OCI-LY1 (cell line): ENCODE data around the gene ENOSF1.

Source experiments
- H2AFZ ChIP-seq: fragments of 200-600 bp; sonication (generic), shearing (Covaris generic); 2 replicates; pipeline ENCODE4 v1.6.0; 2014; ENCODE audit warnings: antibody characterized with exemption, mild to moderate bottlenecking, low read length
- H3F3A ChIP-seq: fragments of 200-600 bp; sonication (generic), shearing (Covaris generic); 2 replicates; pipeline ENCODE4 v1.6.0; 2014; ENCODE audit warnings: mild to moderate bottlenecking, antibody characterized with exemption, low read length, moderate library complexity; ENCODE audit not compliant: insufficient read depth
- H3K27ac ChIP-seq: fragments of 200-600 bp; sonication (generic); 2 replicates; pipeline ENCODE4 v1.5.1; 2014; ENCODE audit warnings: low read length, mixed run types, mild to moderate bottlenecking, low read depth; ENCODE audit not compliant: poor library complexity, severe bottlenecking
- H3K27me3 ChIP-seq: fragments of 200-600 bp; sonication (generic); 2 replicates; pipeline ENCODE4 v1.6.0; 2014; ENCODE audit warnings: antibody characterized with exemption, mild to moderate bottlenecking, low read length, moderate library complexity; ENCODE audit not compliant: insufficient read depth
- H3K36me3 ChIP-seq: fragments of 200-600 bp; sonication (generic); 2 replicates; pipeline ENCODE4 v1.6.1; 2014; ENCODE audit warnings: mild to moderate bottlenecking, antibody characterized with exemption, low read length, moderate library complexity, mixed read lengths; ENCODE audit not compliant: insufficient read depth
- H3K4me1 ChIP-seq: fragments of 200-600 bp; sonication (generic); 2 replicates; pipeline ENCODE4 v1.5.1; 2014; ENCODE audit warnings: mild to moderate bottlenecking, low read length, moderate library complexity; ENCODE audit not compliant: insufficient read depth, severe bottlenecking
- H3K4me2 ChIP-seq: fragments of 200-600 bp; sonication (generic), shearing (Covaris generic); 2 replicates; pipeline ENCODE4 v1.6.1; 2014; ENCODE audit warnings: low read length
- H3K4me3 ChIP-seq: fragments of 200-600 bp; sonication (generic); 2 replicates; pipeline ENCODE4 v1.5.1; 2014; ENCODE audit warnings: low read length, low read depth, mild to moderate bottlenecking, mixed read lengths; ENCODE audit not compliant: poor library complexity, severe bottlenecking
- H3K79me2 ChIP-seq: fragments of 200-600 bp; shearing (Covaris generic); 2 replicates; pipeline ENCODE4 v1.6.1; 2016; ENCODE audit warnings: mixed run types, low read length, mixed read lengths; ENCODE audit not compliant: insufficient read depth
- H3K9ac ChIP-seq: fragments of 200-600 bp; sonication (generic), shearing (Covaris generic); 2 replicates; pipeline ENCODE4 v1.6.1; 2014; ENCODE audit warnings: mild to moderate bottlenecking, low read length, mixed read lengths
- H3K9me2 ChIP-seq: fragments of 200-600 bp; sonication (generic), shearing (Covaris generic); 2 replicates; pipeline ENCODE4 v1.6.1; 2014; ENCODE audit warnings: low read depth, mild to moderate bottlenecking, low read length, mixed read lengths
- H3K9me3 ChIP-seq: fragments of 200-600 bp; shearing (Covaris generic); 2 replicates; pipeline ENCODE4 v1.6.1; 2014; ENCODE audit warnings: low read length, mixed read lengths
- H4K20me1 ChIP-seq: fragments of 200-600 bp; sonication (generic), shearing (Covaris generic); 2 replicates; pipeline ENCODE4 v1.6.0; 2016; ENCODE audit warnings: mild to moderate bottlenecking, low read length; ENCODE audit not compliant: insufficient read depth
- CTCF ChIP-seq: fragments of 200-600 bp; sonication (generic), shearing (Covaris generic); IDR thresholded peaks from 2 replicates; pipeline ENCODE4 v1.5.1; 2017; ENCODE audit warnings: mild to moderate bottlenecking, antibody characterized with exemption, low read length, moderate library complexity, mixed read lengths
- EZH2 ChIP-seq: fragments of 200-600 bp; sonication (generic), shearing (Covaris generic); IDR thresholded peaks from 2 replicates; pipeline ENCODE4 v1.8.0; 2017; ENCODE audit warnings: borderline replicate concordance, mixed run types, mild to moderate bottlenecking, antibody characterized with exemption, low read length, moderate library complexity, mixed read lengths

ENOSF1 gene

GRCh38 chr18:653512-653911 lies 58.9 kb downstream of the ENOSF1 start:
- Histone ChIP-seq H3K9me3 (no peaks in the 10 kb centered on the region), H3K27ac (no peak overlapping the region), H3K4me3 (no peak overlapping the region), H3K9me2 (no peaks in the 10 kb centered on the region), H3K79me2 (no peaks in the 10 kb centered on the region), H3K4me2 (no peak overlapping the region), H3K9ac (no peak overlapping the region), H3K27me3 (no peaks in the 10 kb centered on the region), H3F3A (no peaks in the 10 kb centered on the region), H3K36me3 (no peaks in the 10 kb centered on the region), H4K20me1 (no peaks in the 10 kb centered on the region), H2AFZ (no peak overlapping the region), H3K4me1 (no peaks in the 10 kb centered on the region)
- TF ChIP-seq EZH2: no peak
- TF ChIP-seq CTCF: no peak

- Histone ChIP-seq H3K79me2 (no peaks in the 10 kb centered on the region), H3K4me1 (no peaks in the 10 kb centered on the region), H3K36me3 (no peaks in the 10 kb centered on the region), H3K9me3 (no peaks in the 10 kb centered on the region), H3K9ac (no peak overlapping the region), H3K4me3 (no peak overlapping the region), H3F3A (no peaks in the 10 kb centered on the region), H3K9me2 (no peaks in the 10 kb centered on the region), H4K20me1 (no peaks in the 10 kb centered on the region), H3K27me3 (no peaks in the 10 kb centered on the region), H3K4me2 (no peak overlapping the region), H3K27ac (no peak overlapping the region), H2AFZ (no peak overlapping the region)
- TF ChIP-seq CTCF: no peak
These were observed 60.3 kb downstream of the ENOSF1 start for GRCh38 chr18:652131-652530.

GRCh38 chr18:650428-650858 lies 62.0 kb downstream of the ENOSF1 start:
- Histone ChIP-seq H3K27me3 (no peaks in the 10 kb centered on the region), H2AFZ (no peak overlapping the region), H3K79me2 (no peaks in the 10 kb centered on the region), H3K4me1 (no peaks in the 10 kb centered on the region), H4K20me1 (no peaks in the 10 kb centered on the region), H3K36me3 (no peaks in the 10 kb centered on the region), H3K4me2 (no peak overlapping the region), H3K27ac (no peak overlapping the region), H3K9me2 (no peaks in the 10 kb centered on the region), H3K4me3 (no peak overlapping the region), H3F3A (no peaks in the 10 kb centered on the region), H3K9me3 (no peaks in the 10 kb centered on the region), H3K9ac (no peak overlapping the region)
- TF ChIP-seq CTCF (no peak), EZH2 (no peak)
